GM12878 (cell line): Measurements from ENCODE around the gene MTMR8.

Source experiments
- BRCA1 ChIP-seq: IDR thresholded peaks from 2 replicates; pipeline ENCODE4 v1.6.1; 2011; ENCODE audit warnings: low read depth, low read length, improper control_type of control experiment
- CREM ChIP-seq: IDR thresholded peaks from 2 replicates; pipeline ENCODE4 v1.6.1; 2014; ENCODE audit warnings: antibody characterized with exemption, low read depth
- CTCF ChIP-seq, 3 experiments: IDR thresholded peaks in 2 of 3; conservative IDR thresholded peaks in 1 of 3; 2 replicates each; pipeline ENCODE4 v1.5.1; 2011; ENCODE audit warnings: low read depth in 3 of 3, low read length in 3 of 3, mild to moderate bottlenecking in 3 of 3, control low read depth in 2 of 3, moderate library complexity in 2 of 3, inconsistent platforms in 1 of 3, mixed read lengths in 1 of 3; ENCODE audit not compliant: control insufficient read depth in 2 of 3, insufficient read depth in 1 of 3; ENCODE audit errors: extremely low read depth in 1 of 3
- KAT2A ChIP-seq: conservative IDR thresholded peaks from 2 replicates; pipeline ENCODE4 v1.6.1; 2011; ENCODE audit warnings: low read depth, low read length; ENCODE audit not compliant: control insufficient read depth
- MYC ChIP-seq: IDR thresholded peaks from 2 replicates; pipeline ENCODE4 v1.6.1; 2011; ENCODE audit warnings: mild to moderate bottlenecking, low read length, moderate library complexity, inconsistent platforms; ENCODE audit not compliant: insufficient read depth, insufficient replicate concordance, insufficient read length, severe bottlenecking
- RCOR1 ChIP-seq: conservative IDR thresholded peaks from 2 replicates; pipeline ENCODE4 v1.6.1; 2012; ENCODE audit warnings: low read depth, low read length, improper control_type of control experiment
- REST ChIP-seq: IDR thresholded peaks from 2 replicates; pipeline ENCODE4 v1.6.1; 2012; ENCODE audit warnings: mild to moderate bottlenecking, low read depth, low read length

GRCh38 chrX:64398088-64398487 is 2.8 kb upstream of the MTMR8 start:
- TF ChIP-seq CTCF (IDR thresholded peaks at IDR 0.05 in 2 of 3, conservative IDR thresholded peaks at IDR 0.05 in 1 of 3; ENCODE audit: control insufficient read depth in 2 of 3, extremely low read depth in 1 of 3, insufficient read depth in 1 of 3, low read depth in 3 of 3, low read length in 3 of 3) (no peak), CREM (no peak), MYC (no peak), REST (no peak), KAT2A (no peak), RCOR1 (no peak), BRCA1 (no peak)
